GM12878 (cell line): ENCODE data around the gene CNTNAP5.

Source experiments
- CEBPZ ChIP-seq: fragments of 150-350 bp; IDR thresholded peaks from 2 replicates; pipeline ENCODE4 v1.6.1; 2016; ENCODE audit warnings: low read depth, low read length
- CTCF ChIP-seq, 3 experiments: IDR thresholded peaks in 2 of 3; conservative IDR thresholded peaks in 1 of 3; 2 replicates each; pipeline ENCODE4 v1.5.1; 2011; ENCODE audit warnings: low read depth in 3 of 3, low read length in 3 of 3, mild to moderate bottlenecking in 3 of 3, control low read depth in 2 of 3, moderate library complexity in 2 of 3, inconsistent platforms in 1 of 3, mixed read lengths in 1 of 3; ENCODE audit not compliant: control insufficient read depth in 2 of 3, insufficient read depth in 1 of 3; ENCODE audit errors: extremely low read depth in 1 of 3
- CUX1 ChIP-seq: IDR thresholded peaks from 2 replicates; pipeline ENCODE4 v1.6.1; 2012; ENCODE audit warnings: improper control_type of control experiment, low read depth, low read length; ENCODE audit not compliant: insufficient replicate concordance
- KAT2A ChIP-seq: conservative IDR thresholded peaks from 2 replicates; pipeline ENCODE4 v1.6.1; 2011; ENCODE audit warnings: low read depth, low read length; ENCODE audit not compliant: control insufficient read depth
- POLR2A ChIP-seq: IDR thresholded peaks from 2 replicates; pipeline ENCODE4 v1.6.1; 2011; ENCODE audit warnings: low read depth, mild to moderate bottlenecking, low read length
- PRDM15 ChIP-seq: fragments of 450-650 bp; formaldehyde crosslinking; IDR thresholded peaks from 2 replicates; pipeline ENCODE4 v1.4.0; 2020; ENCODE audit warnings: mild to moderate bottlenecking, moderate library complexity
- RFX5 ChIP-seq: IDR thresholded peaks from 2 replicates; pipeline ENCODE4 v1.6.1; 2011; ENCODE audit warnings: low read depth, low read length, improper control_type of control experiment
- TARDBP ChIP-seq: IDR thresholded peaks from 2 replicates; pipeline ENCODE4 v1.6.1; 2016; ENCODE audit warnings: borderline replicate concordance
- ZNF24 ChIP-seq: fragments of 450-650 bp; IDR thresholded peaks from 2 replicates; pipeline ENCODE4 v1.6.1; 2017; ENCODE audit warnings: antibody characterized with exemption, mild to moderate bottlenecking
- ZNF274 ChIP-seq: IDR thresholded peaks from one replicate; pipeline ENCODE4 v1.8.0; 2011; ENCODE audit not compliant: insufficient read length, insufficient read depth

GRCh38 chr2:124354466-124354865, 329.4 kb downstream of the CNTNAP5 start:
- no peak for TF ChIP-seq RFX5
- TF ChIP-seq ZNF274 = no peak
- TF ChIP-seq CTCF (IDR thresholded peaks at IDR 0.05 in 2 of 3, conservative IDR thresholded peaks at IDR 0.05 in 1 of 3; ENCODE audit: control insufficient read depth in 2 of 3, extremely low read depth in 1 of 3, insufficient read depth in 1 of 3, low read depth in 3 of 3, low read length in 3 of 3) = no peak
- TF ChIP-seq CEBPZ = no peak
- TF ChIP-seq ZNF24 = no peak
- no peak for TF ChIP-seq TARDBP
- no peak for TF ChIP-seq PRDM15 (CRISPR knock-in tag)
- TF ChIP-seq POLR2A = no peak
- no peak for TF ChIP-seq KAT2A
- TF ChIP-seq CUX1 = no peak
